Transverse colon (tissue), 3 donors: ENCODE measurements around the gene ITGAD.

Experiments
- CTCF ChIP-seq, 5 experiments: fragments of 200-600 bp in 3 of 5; fragments of 450-650 bp in 2 of 5; sonication (generic) in 3 of 5; IDR thresholded peaks; 1 replicate in 2 of 5; 2 replicates in 3 of 5; pipeline ENCODE4 v1.5.1; 2016 to 2017; ENCODE audit warnings: antibody characterized with exemption in 5 of 5, inconsistent platforms in 3 of 5, mild to moderate bottlenecking in 2 of 5, moderate library complexity in 1 of 5
- EP300 ChIP-seq: sonication (generic); formaldehyde crosslinking; IDR thresholded peaks from one replicate; pipeline ENCODE4 v1.6.1; 2017; ENCODE audit warnings: antibody characterized with exemption, low read depth
- POLR2A ChIP-seq: fragments of 450-650 bp; IDR thresholded peaks from one replicate; pipeline ENCODE4 v1.6.1; 2016; ENCODE audit warnings: antibody characterized with exemption, mild to moderate bottlenecking, moderate library complexity

DNA sequence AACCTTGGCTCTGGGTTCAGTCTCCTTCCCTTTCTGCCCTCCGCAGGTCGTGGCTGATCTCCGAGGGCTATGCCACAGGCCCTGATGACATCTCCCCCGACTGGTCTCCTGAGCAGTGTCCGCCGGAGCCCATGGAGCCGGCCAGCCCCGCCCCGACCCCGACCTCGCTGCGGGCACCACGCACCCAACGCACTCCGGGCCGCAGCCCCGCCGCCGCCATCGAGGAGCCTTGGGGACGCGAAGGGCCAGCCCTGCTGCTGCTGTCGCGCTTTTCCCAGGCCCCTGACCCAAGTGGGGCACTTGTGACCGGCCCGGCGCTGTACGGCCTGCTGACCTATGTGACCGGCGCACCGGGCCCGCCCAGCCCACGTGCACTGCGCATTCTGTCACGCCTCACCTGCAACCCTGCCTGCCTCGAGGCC lies 71.2 kb downstream of the ITGAD start:
- no peak for TF ChIP-seq EP300
- no peak for TF ChIP-seq POLR2A
- TF ChIP-seq CTCF (IDR thresholded peaks at IDR 0.05) = no peak
